ENCODE data around the gene TXN2.
"Not testable (repeated sequence)": the region's sequence is repeated elsewhere in the genome, so short reads cannot be mapped to it uniquely, and the experiment has no call there.

Gene TXN2

DNA sequence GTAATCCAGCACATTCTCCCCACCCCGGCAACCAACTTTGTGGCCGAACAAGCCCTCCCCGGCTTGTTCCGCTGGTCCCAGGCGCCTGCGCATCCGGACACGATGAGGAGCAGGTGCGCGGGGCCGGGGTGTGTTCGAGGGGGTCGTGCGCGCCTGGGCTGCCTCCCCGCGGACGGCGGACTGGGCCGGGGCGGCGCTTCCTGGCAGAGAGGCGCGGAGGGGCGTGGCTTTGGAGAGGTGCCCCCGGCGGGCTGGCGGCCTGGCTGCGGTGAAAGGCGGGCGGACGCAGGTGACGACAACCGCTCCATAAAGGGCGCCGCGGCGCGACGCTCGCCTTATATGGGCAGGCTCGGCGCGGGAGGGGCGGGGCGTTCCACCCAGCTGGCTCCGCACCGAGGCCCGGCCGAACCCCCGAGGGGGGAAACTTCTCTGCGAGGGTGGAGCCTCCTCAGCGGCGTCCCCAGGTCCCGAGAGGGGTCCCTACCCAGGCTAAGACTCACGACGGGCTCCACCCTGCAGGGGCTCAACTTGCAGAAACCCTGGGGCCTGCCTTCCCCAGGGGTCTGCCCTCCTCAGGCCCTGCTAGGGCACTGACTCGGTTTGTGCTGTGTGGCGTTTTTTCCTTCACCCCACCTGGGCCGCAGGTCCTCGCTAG, 26.4 kb downstream of the TXN2 start:
- peak; percentile 87 for DNase-seq

DNA sequence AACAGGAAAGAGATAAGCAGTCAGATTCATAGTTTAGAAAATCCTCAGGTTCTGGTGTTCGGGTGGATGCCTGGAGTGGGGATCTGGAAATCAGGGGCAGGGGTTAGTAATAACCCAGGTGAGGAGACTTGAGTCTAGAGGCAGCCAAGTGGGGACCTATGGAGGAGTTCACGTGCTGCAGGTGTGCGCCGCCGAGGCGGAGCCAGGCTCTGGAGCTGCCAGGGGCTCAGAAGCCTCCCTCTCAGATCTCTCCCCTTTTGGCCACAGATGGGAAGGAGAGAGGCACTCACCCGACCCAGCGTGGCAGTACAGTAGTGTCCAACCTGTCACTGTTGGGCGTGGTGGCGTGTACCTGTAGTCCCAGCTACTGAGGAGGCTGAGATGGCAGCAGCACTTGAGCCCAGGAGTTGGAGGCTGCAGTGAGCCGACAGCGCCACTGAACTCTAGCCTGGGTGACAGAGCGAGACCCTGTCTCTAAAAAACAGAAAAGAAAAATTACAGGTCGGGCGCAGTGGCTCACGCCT, 27.5 kb downstream of the TXN2 start:
- no peak for DNase-seq

DNA sequence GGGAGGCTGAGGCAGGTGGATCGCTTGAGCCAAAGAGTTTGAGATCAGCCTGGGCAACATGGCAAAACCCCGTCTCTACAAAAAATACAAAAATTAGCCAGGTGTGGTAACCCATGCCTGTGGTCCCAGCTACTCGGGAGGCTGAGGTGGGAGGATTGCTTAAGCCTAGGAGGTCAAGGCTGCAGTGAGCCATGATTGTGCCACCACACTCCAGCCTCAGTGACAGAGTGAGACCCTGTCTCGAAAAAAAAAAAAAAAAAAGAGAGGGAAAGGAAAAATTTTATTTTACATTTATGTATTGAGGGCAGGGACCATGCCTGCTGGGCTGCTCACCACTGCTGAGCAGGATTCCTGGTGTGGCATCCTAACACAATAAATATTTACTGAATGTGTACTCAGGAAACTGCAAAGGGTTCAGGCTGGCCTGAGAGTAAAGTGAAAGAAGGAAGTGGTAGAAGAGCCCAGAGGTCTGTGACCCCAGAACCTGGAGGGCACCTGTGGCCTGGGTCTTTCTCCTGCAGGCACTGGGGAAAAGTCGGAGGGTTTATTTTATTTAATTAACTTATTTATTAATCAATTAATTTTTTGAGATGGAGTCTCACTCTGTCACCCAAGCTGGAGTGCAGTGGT, 28.3 kb downstream of the TXN2 start:
- DNase-seq = not testable (repeated sequence)

DNA sequence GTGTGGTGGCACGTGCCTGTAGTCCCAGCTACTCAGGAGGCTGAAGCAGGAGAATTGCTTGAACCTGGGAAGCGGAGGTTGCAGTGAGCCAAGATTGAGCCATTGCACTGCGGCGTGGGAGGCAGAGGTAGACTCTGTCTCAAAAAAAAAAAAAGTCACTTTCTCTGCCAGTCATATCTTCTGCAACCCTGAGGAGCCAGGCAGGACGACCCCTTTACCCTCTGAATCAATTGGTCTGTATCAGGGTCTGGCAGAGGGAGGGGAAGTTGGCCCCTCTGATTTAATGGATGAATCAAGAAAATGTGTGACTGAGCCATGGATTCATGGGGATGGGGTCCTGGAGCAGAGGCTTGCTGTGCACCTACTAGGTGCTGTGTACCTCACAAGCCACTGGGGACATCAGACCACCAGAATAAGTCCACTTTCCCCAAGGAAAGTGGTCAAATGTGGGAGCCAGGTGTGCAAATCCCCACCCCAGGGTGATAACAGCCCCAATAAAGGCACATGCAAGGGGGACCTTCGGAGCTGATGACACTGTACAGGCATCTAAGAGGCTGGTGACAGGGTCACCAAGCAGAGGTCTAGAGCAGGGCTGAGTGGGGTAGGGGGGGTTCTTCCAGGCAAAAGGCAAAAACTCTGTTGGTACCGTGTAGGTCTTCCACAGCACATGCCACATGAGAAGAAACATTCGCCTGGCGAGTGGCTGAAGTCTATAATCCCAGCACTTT, 29.0 kb downstream of the TXN2 start:
- no peak for DNase-seq

DNA sequence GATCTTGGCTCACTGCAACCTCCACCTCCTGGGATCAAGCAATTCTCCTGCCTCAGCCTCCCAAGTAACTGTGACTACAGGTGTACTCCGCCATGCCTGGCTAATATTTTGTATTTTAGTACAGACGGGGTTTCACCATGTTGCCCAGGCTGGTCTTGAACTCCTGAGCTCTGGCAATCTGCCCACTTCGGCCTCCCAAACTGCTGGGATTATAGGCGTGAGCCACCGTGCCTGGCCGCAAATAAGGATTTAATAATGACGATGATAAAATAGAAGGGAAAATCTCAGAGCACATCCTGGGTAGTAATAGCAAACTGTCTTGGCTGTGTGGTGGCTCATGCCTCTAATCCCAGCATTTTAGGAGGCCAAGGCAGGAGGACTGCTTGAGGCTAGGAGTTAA, 30.5 kb downstream of the TXN2 start:
- DNase-seq = not testable (repeated sequence)

DNA sequence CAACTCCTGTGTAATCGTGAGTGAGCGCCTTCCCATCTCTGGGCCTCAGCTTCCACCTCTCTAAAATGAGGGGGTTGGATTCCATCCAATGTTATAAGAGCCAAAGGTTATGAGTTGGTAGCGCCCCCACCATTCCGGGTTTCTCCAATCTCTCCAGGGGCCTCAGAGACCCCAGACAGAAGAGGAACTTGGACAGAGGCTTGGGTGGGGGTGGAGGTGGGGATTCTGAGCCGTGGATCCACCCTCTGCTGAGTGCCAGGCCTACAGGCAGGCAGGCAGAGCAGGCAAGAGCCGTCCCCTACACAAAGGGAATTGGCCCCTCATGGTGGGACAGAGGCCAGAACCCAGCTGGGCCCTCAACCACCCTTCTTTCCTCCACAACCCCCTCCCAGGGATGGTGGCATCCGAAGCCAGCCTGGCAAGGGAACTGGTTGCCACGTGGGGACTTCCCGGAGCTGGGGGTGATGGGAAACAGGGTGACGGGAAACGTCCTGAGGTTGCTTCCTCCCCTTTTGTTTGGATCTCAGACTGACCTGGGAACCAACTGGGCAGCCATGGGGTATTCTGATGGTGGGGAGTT, 31.8 kb downstream of the TXN2 start:
- DNase-seq = no peak

DNA sequence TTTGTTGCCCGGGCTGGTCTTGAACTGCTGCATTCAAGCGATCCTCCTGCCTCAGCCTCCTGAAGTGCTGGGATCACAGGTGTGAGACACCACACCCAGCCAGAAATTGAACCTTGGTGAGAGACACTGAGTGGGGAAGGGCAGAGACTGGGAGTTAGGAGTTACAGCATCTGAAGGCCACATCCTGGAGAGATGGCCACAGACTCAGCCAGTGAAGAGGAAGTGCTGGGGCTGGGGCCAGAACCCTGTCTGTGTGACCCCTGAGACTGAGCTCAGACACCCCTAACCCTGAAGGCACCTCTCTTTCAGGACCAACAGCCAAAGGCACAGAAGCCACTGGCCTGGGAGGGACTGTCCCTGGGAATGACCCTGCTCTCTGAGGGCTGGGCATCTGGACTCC, 33.8 kb downstream of the TXN2 start:
- no peak for DNase-seq

DNA sequence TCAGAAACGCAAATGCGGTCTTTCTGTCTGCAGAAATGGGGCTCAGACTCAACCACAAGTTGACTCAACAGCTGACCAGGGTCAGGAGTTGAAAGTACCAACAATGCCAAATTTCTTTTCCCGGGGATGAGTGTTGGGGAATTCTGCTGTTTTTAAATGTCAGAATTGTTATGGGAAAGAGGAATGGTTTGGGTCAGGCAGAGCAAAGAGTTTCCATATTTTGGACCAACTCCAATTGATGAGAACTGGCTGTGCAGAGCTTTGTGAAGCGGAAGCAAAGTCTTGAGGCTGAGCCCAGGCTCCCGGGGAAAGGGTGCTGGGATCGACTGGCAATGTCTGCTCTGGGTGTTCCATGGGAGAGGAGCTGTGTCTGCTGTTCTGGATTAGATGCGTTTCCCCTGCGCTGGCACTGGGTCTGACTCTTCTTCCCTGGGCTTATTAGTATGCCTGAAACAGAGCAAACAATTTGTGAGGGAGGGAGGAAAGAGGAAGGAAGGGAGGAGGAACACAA, 36.2 kb downstream of the TXN2 start:
- no peak for DNase-seq

DNA sequence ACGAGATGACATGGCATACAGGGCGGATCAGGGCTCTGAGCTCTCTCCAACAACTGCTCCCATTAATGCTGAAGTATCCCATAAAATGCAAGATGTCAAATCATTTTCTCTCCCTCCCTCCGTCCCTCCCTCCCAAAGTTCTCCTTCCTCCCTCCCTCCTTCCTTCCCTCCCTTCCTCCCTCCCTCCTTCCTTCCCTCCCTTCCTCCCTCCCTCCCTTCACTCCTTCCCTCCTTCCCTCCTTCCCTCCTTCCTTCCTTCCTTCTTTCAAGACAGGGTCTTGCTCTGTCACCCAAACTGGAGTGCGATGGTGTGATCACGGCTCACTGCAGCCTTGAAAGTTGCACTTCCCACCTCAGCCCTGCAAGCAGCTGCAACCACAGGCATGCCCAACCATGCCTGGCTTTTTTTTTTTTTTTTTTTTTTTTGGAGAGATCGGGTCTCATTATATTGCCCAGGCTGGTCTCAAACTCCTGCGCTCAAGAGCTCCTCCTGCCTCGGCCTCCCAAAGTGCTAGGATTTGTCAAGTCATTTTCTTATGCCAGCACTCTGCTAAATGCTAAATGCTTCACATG, 38.2 kb downstream of the TXN2 start:
- peak; percentile 20 for DNase-seq

DNA sequence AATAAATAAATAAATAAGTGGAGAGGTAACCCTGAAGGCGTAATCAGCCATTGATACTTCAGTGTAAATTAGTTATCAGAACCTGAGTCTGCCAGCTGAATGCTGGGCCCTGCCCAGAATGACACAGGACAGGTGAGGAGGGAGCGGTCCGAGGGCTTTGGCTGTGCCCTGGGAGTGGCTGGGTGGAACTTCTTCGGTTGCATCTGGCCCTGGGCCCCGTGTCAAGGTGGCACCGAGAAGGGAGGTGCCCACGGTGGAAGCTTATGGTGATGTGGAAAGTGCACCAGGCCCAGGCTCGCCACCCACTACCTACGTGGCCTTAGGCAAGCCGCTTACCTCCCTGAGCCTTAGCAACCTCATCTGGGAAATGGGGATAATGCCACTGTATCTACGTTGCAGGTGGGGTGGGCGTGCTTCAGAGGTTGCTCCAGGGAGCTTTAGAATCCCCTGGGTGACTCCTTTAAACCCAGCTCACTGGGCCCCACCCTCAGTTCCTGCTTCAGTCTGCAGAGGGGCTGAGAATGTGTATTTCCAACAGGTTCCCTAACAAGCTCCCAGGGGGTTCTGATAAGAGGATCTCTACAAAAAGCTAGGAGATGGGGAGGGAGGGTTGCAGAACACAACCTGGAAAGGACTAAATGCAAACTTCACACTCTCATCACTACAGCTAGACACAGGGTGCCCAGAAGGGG, 38.8 kb downstream of the TXN2 start:
- peak; percentile 29 for DNase-seq

DNA sequence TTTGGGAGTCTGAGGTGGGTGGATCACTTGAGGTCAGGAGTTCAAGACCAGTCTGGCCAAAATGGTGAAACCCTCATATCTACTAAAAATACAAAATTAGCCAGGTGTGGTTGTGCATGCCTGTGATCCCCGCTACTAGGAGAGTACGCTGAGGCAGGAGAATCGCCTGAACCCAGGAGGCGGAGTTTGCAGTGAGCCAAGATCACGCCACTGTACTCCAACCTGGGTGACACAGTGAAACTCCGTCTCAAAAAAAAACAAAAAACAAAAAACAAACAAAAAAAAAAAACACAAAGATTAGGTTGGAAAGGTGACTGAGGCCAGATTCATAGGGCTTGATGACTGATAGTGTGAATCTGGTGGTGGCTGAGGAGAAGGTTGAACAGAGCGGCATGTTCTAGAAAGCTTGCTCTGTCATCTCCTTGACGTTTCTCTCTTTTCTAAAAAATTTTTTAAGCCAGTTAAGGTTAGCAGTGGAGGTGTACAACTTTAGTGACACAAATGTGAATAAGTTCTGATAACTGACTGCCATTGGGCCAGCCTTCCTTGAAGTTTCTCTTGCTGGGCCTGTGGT, 40.9 kb downstream of the TXN2 start:
- DNase-seq = no peak

DNA sequence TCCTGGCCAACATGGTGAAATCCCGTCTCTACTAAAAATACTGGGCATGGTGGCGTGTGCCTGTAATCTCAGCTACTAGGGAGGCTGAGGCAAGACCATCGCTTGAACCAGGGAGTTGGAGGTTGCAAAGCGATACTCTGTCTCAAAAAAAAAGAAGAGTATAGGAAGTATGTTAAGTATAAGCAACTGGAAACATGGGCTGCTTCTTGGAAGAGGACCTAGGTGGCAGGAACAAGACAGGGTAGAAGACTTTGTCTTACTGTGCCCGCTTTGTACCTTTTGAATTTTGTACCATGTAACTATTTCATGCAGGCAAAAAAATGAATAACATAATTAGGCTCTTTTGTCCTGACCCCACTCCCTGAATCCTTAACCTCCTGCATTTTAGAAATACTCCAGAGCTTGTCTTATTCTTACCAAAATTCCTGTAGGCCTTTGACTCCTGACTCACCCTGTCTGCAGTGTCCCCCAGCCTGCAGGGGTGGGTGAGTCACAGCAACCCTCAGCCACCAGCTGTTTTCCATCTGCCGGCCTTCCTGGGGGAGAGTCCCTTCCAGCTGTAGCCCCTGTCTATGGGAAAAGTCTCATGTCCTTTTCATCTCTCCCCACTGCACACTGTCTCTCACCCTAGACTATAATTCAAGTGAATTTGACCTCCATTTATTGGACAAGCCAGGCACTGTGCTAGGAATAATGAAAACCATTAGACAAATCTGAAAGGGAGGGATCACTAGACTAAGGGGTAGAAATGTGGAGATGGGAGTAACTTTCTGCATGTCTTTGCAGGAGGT, 41.8 kb downstream of the TXN2 start:
- no peak for DNase-seq

DNA sequence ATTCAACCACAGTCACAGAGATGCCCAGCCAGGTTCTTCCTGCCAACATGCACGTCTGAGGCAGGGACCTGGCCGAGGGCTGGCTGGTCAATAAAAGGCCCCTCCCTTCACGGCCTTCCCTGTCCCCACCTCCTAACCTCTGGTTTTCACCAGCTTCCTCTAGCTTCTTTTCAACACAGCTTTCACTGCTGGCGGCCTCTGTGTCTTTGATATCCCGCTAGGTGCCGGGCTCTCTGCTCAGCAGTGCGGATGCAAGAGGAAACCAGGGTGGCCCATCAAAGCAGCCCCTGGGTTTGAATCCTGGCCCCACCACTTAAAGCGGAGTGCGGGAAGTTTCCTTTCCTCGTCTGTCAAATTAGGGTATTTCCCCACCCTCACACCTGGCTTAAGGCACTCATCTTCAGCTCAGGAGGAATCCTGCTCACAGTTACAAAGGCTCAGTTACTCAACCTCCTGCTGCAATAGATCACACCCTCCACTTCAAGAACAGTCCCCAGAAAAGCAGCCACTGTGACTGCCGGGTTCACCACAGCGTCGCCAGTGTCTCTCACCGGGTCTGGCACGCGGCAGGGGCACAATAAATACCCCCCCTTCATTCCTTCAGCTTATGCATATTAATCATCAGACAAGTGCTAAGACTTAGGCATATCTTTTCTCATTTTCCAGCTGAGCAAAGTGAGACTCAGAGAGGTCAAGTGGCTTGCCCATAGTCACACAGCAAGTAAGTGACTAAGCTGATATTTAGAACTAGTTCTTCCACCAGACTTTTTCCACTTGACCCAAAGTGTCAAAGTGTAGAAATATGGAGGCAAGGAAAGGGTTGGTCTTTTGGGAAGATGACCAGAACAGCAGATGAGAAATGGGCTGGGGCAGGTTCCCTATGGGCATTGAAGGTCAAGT, 45.7 kb downstream of the TXN2 start:
- DNase-seq = peak; percentile 50

DNA sequence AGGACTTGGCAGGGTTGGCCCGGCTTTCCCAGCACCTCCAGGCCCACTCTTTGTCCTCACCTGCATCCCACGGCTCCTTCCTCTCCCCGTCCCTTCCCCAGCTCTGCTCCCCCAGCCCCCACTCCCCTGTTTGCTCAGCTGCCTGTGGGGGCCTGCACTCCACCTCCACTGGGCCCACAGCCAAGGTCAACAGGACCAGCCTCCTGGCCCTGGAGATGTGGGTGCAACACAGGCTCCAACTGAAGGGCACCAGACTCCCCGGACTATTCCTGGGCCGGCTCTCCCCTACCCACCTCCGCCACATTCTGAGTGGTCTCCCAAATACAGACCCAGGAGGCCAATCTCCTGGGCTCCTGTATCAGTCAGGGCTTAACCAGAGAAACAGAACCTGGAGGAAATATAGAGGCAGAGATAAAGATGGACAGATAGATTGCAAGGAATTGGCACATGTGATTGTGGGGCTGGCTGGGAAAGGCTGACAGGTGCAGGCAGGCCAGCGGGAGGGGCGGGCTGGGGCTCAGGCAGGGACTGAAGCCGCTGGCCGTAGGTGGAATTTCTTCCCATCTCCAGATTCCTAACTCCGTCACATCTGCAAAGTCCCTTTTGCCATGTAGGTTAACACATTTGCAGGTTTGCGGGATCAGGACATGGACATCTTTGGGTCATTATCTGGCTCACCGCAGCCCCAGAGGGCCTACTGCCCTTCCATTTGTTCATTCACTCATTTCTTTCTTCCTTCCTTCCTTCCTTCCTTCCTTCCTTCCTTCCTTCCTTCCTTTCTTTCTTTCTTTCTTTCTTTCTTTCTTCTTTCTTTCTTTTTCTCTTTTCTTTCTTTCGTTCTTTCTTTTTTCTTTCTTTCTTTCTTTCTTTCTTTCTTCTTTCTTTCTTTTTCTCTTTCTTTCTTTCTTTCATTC, 47.9 kb downstream of the TXN2 start:
- peak; percentile 86 for DNase-seq

DNA sequence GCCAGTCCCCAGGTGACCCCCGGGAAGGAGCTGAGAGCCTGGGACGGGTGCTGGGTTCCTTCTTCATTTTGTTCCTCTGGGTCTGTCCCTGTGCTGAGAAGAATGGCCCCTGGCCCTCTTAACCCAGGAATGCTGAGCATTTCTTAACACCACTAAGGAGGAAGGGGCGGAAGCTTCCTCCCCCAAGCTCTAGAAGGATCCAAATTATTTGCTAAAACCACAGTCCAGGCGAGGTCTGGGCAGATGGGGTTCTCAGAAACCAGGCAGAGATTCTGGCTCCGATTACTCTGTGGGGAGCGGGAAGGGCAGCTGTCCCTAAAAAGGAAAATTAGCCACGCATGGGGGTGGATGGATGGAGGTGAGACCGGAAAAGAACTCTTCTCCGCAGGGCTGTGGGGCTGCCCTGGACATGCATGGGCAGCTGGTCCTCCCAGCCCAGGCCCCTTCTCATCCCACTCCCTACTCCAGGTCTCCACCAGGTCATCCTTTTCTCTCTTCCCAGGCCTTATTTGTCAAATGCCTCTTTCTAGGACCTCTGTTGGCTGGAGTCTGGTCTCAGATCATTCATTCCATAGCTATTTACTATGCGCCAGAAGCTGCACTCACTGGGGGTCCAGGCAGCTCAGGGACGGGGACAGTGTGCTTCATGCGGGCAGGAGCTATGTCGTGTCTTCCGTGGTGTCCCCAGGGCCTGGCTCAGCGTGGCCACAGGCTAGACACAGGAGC, 48.7 kb downstream of the TXN2 start:
- DNase-seq = no peak

DNA sequence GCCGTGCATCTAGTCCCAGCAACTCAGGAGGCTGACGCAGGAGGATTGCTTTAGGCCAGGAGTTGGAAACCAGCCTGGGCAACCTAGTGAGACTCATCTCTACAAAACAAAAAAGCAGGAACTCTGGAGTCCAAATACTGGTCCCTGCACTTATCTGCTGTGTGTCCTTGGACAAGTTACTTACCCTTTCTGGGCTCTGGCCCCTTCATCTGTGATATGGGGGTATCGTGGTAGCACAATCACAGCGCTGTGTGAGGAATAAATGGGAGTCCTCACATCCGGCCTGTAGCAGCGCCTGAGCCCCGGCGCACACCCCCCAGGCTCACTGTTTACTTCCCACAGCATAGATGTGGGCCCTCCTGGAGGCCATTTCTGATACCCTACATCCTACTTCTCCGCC, 49.5 kb downstream of the TXN2 start:
- DNase-seq = no peak

DNA sequence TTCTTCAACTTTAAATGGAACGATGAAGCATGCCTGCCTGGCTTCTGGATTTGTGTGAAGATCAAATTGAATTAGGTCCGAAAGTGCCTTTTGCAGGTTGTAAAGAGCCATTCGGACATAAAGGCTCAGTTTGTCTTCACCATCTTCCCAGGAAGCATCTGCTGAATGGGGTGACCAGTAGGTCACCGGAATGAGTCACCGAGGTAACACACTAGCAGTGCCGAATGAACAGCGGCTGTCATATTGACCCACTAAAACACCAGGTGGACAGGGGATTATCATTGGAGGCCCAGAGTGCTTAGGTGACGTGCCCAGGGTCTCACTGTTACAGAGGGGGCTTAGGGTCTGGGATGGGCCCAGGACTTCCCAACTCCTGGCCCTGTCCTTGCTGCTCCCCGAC, 50.6 kb downstream of the TXN2 start:
- DNase-seq = no peak

DNA sequence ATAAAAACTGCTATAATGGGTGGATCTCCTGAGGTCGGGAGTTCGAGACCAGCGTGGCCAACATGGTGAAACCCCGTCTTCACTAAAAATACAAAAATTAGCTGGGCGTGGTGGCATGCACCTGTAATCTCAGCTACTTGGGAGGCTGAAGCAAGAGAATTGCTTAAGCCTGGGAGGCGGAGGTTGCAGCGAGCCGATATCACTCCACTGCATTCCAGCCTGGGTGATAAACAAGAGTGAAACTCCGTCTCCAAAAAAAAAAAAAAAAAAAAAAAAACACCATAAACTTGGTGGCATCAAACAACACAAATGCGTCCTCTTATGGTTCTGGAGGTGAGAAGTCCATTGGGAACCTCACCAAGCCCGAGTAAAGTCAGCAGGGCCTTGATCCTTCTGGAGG, 53.5 kb downstream of the TXN2 start:
- DNase-seq = not testable (repeated sequence)

All from NCI-H345 (cell line).